ENCODE results near the gene MACROD2. TPM values are rescaled to one million over a fixed set of nuclear protein-coding genes. Genes with fewer than 3 reads are reported as not detected.

Gene MACROD2
- total RNA-seq, 1 donor from 2014 or later: 78.2 TPM

DNA sequence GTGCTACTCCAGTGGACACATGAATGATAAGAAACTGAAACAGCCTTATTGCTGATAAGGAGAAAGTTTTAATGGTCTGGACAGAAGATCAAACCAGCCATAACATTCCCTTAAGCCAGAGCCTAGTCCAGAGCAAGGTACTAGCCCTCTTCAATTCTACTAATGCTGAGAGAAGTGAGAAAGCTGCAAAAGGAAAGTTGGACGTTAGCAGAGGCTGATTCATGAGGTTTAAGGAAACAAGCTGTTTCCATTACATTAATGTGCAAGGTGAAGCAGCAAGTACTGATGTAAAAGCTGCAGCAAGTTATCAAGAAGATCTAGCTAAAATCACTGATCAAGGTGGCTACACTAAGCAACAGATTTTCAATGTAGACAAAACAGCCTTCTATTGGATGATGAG, 1943.5 kb downstream of the MACROD2 start:
- H3K27ac ChIP-seq: no peak overlapping the region
- H3K36me3 ChIP-seq: no peaks in the 10 kb centered on the region
- intact Hi-C loops (cut with DNase I): no loop called here
- ATAC-seq (no peak), DNase-seq (no peak)
- no peaks in the 10 kb centered on the region for H3K4me1 ChIP-seq
- no peaks in the 10 kb centered on the region for H3K27me3 ChIP-seq
- H3K4me3 ChIP-seq: no peak overlapping the region
- TF ChIP-seq, protein P1, sequence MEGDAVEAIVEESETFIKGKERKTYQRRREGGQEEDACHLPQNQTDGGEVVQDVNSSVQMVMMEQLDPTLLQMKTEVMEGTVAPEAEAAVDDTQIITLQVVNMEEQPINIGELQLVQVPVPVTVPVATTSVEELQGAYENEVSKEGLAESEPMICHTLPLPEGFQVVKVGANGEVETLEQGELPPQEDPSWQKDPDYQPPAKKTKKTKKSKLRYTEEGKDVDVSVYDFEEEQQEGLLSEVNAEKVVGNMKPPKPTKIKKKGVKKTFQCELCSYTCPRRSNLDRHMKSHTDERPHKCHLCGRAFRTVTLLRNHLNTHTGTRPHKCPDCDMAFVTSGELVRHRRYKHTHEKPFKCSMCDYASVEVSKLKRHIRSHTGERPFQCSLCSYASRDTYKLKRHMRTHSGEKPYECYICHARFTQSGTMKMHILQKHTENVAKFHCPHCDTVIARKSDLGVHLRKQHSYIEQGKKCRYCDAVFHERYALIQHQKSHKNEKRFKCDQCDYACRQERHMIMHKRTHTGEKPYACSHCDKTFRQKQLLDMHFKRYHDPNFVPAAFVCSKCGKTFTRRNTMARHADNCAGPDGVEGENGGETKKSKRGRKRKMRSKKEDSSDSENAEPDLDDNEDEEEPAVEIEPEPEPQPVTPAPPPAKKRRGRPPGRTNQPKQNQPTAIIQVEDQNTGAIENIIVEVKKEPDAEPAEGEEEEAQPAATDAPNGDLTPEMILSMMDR (IDR thresholded peaks at IDR 0.05): no peak
- H3K9me3 ChIP-seq: no peaks in the 10 kb centered on the region

DNA sequence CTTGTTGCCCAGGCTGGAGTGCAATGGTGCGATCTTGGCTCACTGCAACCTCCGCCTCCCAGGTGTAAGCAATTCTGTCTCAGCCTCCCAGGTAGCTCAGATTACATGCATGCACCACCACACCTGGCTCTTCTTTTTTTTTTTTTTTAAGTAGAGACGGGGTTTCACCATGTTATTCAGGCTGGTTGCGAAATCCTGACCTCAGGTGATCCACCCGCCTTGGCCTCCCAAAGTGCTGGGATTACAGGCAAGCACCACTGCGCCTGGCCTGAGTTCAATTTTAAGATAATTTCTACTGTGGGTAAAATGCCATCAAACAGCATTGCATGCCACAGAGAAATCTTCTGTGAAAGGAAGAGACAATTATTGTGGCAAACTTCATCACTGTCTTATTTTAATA, 1944.8 kb downstream of the MACROD2 start:
- H3K27me3 ChIP-seq: no peaks in the 10 kb centered on the region
- H3K4me3 ChIP-seq: no peak overlapping the region
- no peaks in the 10 kb centered on the region for H3K9me3 ChIP-seq
- H3K36me3 ChIP-seq: no peaks in the 10 kb centered on the region
- H3K27ac ChIP-seq: no peak overlapping the region
- TF ChIP-seq, protein P1 (IDR thresholded peaks at IDR 0.05): no peak
- ATAC-seq: no peak
- intact Hi-C loops (cut with DNase I): no loop called here
- no peak for DNase-seq
- no peaks in the 10 kb centered on the region for H3K4me1 ChIP-seq

DNA sequence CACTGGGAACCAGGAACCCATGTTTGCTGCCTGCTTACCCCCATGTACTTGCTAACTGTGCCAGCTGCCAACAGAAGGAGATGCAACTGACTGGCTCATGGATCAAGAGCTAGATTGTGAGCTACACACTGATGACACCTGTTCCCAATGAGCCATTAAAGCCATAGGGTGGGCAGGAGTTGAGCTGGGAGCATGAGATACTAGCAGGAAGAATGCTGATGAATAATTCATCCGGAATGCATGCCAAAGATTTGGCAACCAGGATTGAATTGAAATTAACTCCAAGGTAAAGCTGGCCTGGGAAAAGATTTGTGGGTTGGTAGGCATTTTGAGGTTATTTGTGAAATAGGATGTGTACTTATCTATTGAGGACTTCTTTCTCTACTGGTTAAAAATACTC, 1946.8 kb downstream of the MACROD2 start:
- no peaks in the 10 kb centered on the region for H3K27me3 ChIP-seq
- no peak for DNase-seq
- ATAC-seq: no peak
- H3K4me3 ChIP-seq: no peak overlapping the region
- no peaks in the 10 kb centered on the region for H3K4me1 ChIP-seq
- H3K36me3 ChIP-seq: no peaks in the 10 kb centered on the region
- intact Hi-C loops (cut with DNase I): no loop called here
- H3K27ac ChIP-seq: no peak overlapping the region
- TF ChIP-seq, protein P1 (IDR thresholded peaks at IDR 0.05): no peak
- H3K9me3 ChIP-seq: no peaks in the 10 kb centered on the region

DNA sequence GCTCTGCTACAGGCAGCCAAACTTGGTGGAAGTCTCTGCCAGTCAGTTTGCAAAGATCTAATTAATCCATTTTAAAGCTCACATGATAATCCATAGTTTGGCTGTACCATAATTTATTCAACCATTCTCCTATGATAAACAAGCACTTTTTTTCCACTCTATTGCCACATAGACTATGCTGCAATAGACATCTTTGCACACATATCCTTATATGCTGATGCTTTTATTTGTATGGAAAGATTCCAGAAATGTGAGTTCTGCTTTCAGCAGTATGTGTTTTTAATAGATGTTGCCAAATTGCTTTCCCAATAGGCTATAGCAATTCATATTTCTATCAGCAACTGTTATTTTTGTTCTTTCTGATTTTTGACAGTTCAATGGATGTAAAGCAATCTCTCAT, 1950.0 kb downstream of the MACROD2 start:
- Histone ChIP-seq H3K27ac (no peak overlapping the region), H3K36me3 (no peaks in the 10 kb centered on the region), H3K4me1 (no peaks in the 10 kb centered on the region), H3K27me3 (no peaks in the 10 kb centered on the region), H3K9me3 (no peaks in the 10 kb centered on the region), H3K4me3 (no peak overlapping the region)
- TF ChIP-seq, protein P1 (IDR thresholded peaks at IDR 0.05): no peak
- intact Hi-C loops (cut with DNase I): no loop called here
- no peak for ATAC-seq
- DNase-seq: no peak

DNA sequence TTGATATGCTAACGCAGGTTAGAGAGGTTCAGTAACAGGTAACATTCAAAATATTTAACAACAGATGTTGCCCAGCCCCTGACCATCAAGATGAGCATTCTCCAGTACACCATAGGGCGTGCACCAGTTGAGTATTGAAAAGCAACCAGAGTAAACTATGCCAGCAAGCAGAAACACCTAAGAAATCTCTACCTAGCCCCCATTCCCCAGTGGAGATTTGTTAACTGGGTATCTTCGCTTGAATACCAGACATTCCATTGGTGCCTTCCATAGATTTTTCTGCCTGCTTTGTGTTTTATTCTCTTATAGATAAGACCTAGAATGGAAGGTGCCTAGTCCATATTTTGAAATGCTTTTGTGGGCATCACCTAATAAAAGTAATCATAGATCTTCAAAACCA, 1954.1 kb downstream of the MACROD2 start:
- H3K27ac ChIP-seq: no peak overlapping the region
- TF ChIP-seq, protein P1 (IDR thresholded peaks at IDR 0.05): no peak
- intact Hi-C loops (cut with DNase I): no loop called here
- no peaks in the 10 kb centered on the region for H3K36me3 ChIP-seq
- no peak overlapping the region for H3K4me3 ChIP-seq
- no peaks in the 10 kb centered on the region for H3K9me3 ChIP-seq
- no peak for ATAC-seq
- no peaks in the 10 kb centered on the region for H3K27me3 ChIP-seq
- DNase-seq: no peak
- H3K4me1 ChIP-seq: no peaks in the 10 kb centered on the region

DNA sequence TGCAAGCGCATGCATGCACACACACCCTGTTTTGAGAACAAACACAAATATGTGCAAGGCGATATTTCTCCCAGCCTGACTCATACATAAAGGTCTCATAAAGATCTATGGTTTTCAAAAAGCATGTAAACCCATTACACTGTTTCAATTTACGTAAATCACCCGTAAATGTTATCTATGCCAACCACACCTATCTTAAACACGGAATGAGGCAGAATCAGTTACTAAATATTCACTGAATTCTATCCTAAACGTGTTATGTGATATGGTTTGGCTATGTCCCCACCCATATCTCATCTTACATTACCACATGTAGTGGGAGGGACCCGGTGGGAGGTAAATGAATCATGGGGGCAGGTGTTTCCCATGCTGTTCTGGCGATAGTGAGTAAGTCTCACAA, 1956.3 kb downstream of the MACROD2 start:
- Histone ChIP-seq H3K4me1 (no peaks in the 10 kb centered on the region), H3K9me3 (no peaks in the 10 kb centered on the region), H3K27me3 (no peaks in the 10 kb centered on the region), H3K36me3 (no peaks in the 10 kb centered on the region), H3K4me3 (no peak overlapping the region), H3K27ac (no peak overlapping the region)
- ATAC-seq: no peak
- TF ChIP-seq, protein P1 (IDR thresholded peaks at IDR 0.05): no peak
- intact Hi-C loops (cut with DNase I): no loop called here
- DNase-seq: no peak

All from upper lobe of right lung (tissue), 1 donor.